Measurements from ENCODE around the gene UPK1A.

DNA sequence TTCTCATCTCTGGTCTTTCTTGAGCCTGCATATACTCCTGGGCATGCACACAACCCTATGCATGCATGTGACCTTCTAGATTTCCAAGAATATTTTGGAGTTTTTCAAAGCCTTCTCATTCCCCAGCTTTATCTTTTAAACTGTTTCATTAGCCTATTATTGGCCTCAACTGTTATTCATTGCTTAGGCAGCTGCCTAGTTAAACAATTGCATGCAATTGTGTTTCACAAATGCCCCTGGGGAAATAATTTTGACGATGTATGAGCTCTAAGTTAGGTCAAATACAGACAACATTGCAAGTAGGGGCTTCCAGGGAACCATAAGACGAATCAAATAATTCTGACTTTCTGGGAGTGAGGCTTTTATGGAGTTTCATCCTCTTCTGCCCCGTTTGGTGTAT lies 2.3 kb upstream of the UPK1A start:
- TF ChIP-seq YY1 (IDR thresholded peaks at IDR 0.05; ENCODE audit: borderline replicate concordance in 1 of 3, control insufficient read depth in 1 of 3, extremely low read depth in 1 of 3, insufficient read depth in 3 of 3, insufficient read length in 1 of 3, insufficient replicate concordance in 2 of 3, low read depth in 1 of 3, low read length in 2 of 3) (no peak), POLR2A (conservative IDR thresholded peaks at IDR 0.05) (no peak), CREB1 (IDR thresholded peaks at IDR 0.05) (no peak), CREB1 (CRISPR knock-in tag; IDR thresholded peaks at IDR 0.05) (no peak), WHSC1 (IDR thresholded peaks at IDR 0.05; ENCODE audit: low read length) (no peak), STAT5A (IDR thresholded peaks at IDR 0.05; ENCODE audit: borderline replicate concordance, low read length) (no peak), ZNF263 (CRISPR knock-in tag; IDR thresholded peaks at IDR 0.05; ENCODE audit: borderline replicate concordance) (no peak), CREM (IDR thresholded peaks at IDR 0.05; ENCODE audit: low read depth) (no peak)
- TF ChIP-seq, protein P1, sequence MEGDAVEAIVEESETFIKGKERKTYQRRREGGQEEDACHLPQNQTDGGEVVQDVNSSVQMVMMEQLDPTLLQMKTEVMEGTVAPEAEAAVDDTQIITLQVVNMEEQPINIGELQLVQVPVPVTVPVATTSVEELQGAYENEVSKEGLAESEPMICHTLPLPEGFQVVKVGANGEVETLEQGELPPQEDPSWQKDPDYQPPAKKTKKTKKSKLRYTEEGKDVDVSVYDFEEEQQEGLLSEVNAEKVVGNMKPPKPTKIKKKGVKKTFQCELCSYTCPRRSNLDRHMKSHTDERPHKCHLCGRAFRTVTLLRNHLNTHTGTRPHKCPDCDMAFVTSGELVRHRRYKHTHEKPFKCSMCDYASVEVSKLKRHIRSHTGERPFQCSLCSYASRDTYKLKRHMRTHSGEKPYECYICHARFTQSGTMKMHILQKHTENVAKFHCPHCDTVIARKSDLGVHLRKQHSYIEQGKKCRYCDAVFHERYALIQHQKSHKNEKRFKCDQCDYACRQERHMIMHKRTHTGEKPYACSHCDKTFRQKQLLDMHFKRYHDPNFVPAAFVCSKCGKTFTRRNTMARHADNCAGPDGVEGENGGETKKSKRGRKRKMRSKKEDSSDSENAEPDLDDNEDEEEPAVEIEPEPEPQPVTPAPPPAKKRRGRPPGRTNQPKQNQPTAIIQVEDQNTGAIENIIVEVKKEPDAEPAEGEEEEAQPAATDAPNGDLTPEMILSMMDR (IDR thresholded peaks at IDR 0.05 in 2 of 3, conservative IDR thresholded peaks at IDR 0.05 in 1 of 3; ENCODE audit: insufficient read depth in 2 of 3, low read depth in 1 of 3, low read length in 3 of 3) = no peak
- TF ChIP-seq, protein P2, sequence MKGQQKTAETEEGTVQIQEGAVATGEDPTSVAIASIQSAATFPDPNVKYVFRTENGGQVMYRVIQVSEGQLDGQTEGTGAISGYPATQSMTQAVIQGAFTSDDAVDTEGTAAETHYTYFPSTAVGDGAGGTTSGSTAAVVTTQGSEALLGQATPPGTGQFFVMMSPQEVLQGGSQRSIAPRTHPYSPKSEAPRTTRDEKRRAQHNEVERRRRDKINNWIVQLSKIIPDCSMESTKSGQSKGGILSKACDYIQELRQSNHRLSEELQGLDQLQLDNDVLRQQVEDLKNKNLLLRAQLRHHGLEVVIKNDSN (CRISPR knock-in tag; IDR thresholded peaks at IDR 0.05) = no peak

Measured in K562 (cell line).